Endothelial cell of umbilical vein (primary cell): ENCODE results near the gene NDUFA7. TPM values are rescaled to one million over a fixed set of nuclear protein-coding genes. Genes with fewer than 3 reads are reported as not detected.
"Not testable (repeated sequence)": the region's sequence is repeated elsewhere in the genome, so short reads cannot be mapped to it uniquely, and the experiment has no call there.

ENCODE experiments used
- BruUV-seq: library from RNA; stranded (reverse); fragments of 400-500 nt; replicated peaks from 2 replicates; lab custom pipeline; 2021; lab: Mats Ljungman, UMichigan
- CTCF ChIA-PET: fragments of 300-600, 350-600 bp; sonication (Branson Sonifier 250); formaldehyde crosslinking; loops from one replicate; lab custom pipeline; 2021; ENCODE audit warnings: antibody characterized with exemption, inconsistent platforms; lab: Charles Lee
- POLR2A ChIA-PET: fragments of 300-600, 350-600 bp; sonication (Branson Sonifier 250); formaldehyde crosslinking; loops from one replicate; lab custom pipeline; 2021; ENCODE audit warnings: antibody characterized with exemption, inconsistent platforms; lab: Charles Lee
- DNase-seq: peaks from one replicate; pipeline ENCODE4 v3.0.0-alpha.2; 2011; ENCODE audit warnings: low read depth, low spot score
- FAIRE-seq: peaks from 2 replicates; lab custom pipeline; 2011; peaks lifted over from hg19 to GRCh38; lab: Jason Lieb, UNC
- H2AFZ ChIP-seq: 2 replicates; pipeline ENCODE4 v1.6.0; 2012; ENCODE audit warnings: low read depth, low read length, control low read depth, inconsistent platforms
- H3K27ac ChIP-seq: 2 replicates; pipeline ENCODE4 v1.5.1; 2011; ENCODE audit warnings: low read depth, mild to moderate bottlenecking, control low read depth, low read length, moderate library complexity; ENCODE audit not compliant: insufficient read depth
- H3K27me3 ChIP-seq, 2 experiments: 2 replicates each; pipeline versions ENCODE4 v1.6.0 to v1.6.1; 2011; ENCODE audit warnings: low read length in 2 of 2, mixed read lengths in 1 of 2; ENCODE audit not compliant: control insufficient read depth in 2 of 2, insufficient read depth in 2 of 2
- H3K36me3 ChIP-seq, 2 experiments: 2 replicates in 1 of 2; 3 replicates in 1 of 2; pipeline ENCODE4 v1.5.1; 2011; ENCODE audit warnings: low read length in 2 of 2, mild to moderate bottlenecking in 1 of 2, moderate library complexity in 1 of 2; ENCODE audit not compliant: control insufficient read depth in 2 of 2, insufficient read depth in 2 of 2; ENCODE audit errors: extremely low read depth in 1 of 2
- H3K4me1 ChIP-seq: 3 replicates; pipeline ENCODE4 v1.5.1; 2011; ENCODE audit warnings: mild to moderate bottlenecking, low read length; ENCODE audit not compliant: control insufficient read depth, insufficient read depth; ENCODE audit errors: extremely low read depth
- H3K4me2 ChIP-seq: 2 replicates; pipeline ENCODE4 v1.6.1; 2011; ENCODE audit warnings: low read length, control low read depth, mixed read lengths; ENCODE audit not compliant: insufficient read depth
- H3K4me3 ChIP-seq, 3 experiments: fragments of 200-600 bp in 1 of 3; sonication (generic), shearing (Covaris generic) in 1 of 3; replicated peaks in 1 of 3; 2 replicates each; pipeline ENCODE4 v1.5.1; 2011 to 2016; ENCODE audit warnings: control low read depth in 3 of 3, low read length in 3 of 3, mild to moderate bottlenecking in 2 of 3, inconsistent platforms in 1 of 3, low read depth in 1 of 3, moderate library complexity in 1 of 3; ENCODE audit not compliant: insufficient read depth in 1 of 3
- H3K79me2 ChIP-seq: 2 replicates; pipeline ENCODE4 v1.6.0; 2012; ENCODE audit warnings: low read length, inconsistent platforms; ENCODE audit not compliant: control insufficient read depth, insufficient read depth
- H3K9ac ChIP-seq: replicated peaks from 2 replicates; pipeline ENCODE3; 2011; ENCODE audit warnings: low read length, control low read depth; ENCODE audit not compliant: insufficient read depth; ENCODE audit errors: extremely low read depth
- H3K9me1 ChIP-seq: replicated peaks from 3 replicates; pipeline ENCODE4 v1.6.0; 2011; ENCODE audit warnings: mild to moderate bottlenecking, low read length; ENCODE audit not compliant: control insufficient read depth, insufficient read depth; ENCODE audit errors: extremely low read depth
- H3K9me3 ChIP-seq: replicated peaks from 2 replicates; pipeline ENCODE4 v1.5.1; 2012; ENCODE audit warnings: low read length, inconsistent platforms; ENCODE audit not compliant: control insufficient read depth, insufficient read depth
- H4K20me1 ChIP-seq: replicated peaks from 2 replicates; pipeline ENCODE3; 2011; ENCODE audit warnings: mild to moderate bottlenecking, low read length; ENCODE audit not compliant: control insufficient read depth, insufficient read depth; ENCODE audit errors: extremely low read depth
- CTCF ChIP-seq, 2 donors: IDR thresholded peaks; 1 replicate in 1 of 2; 2 replicates in 1 of 2; pipeline ENCODE4 v1.5.1; 2011; ENCODE audit warnings: low read length in 2 of 2, mild to moderate bottlenecking in 2 of 2, moderate library complexity in 2 of 2, control low read depth in 1 of 2, inconsistent platforms in 1 of 2, low read depth in 1 of 2; ENCODE audit not compliant: insufficient read depth in 1 of 2; ENCODE audit errors: extremely low read depth in 1 of 2
- EZH2 ChIP-seq: IDR thresholded peaks from 2 replicates; pipeline ENCODE4 v1.6.1; 2012; ENCODE audit warnings: borderline replicate concordance, low read depth, mild to moderate bottlenecking, moderate library complexity, low read length, inconsistent platforms; ENCODE audit not compliant: severe bottlenecking
- FOS ChIP-seq: IDR thresholded peaks from 2 replicates; pipeline ENCODE4 v1.6.1; 2011; ENCODE audit warnings: mild to moderate bottlenecking, low read length, moderate library complexity, borderline replicate concordance; ENCODE audit not compliant: insufficient read depth
- GATA2 ChIP-seq: IDR thresholded peaks from 2 replicates; pipeline ENCODE4 v1.7.0; 2011; ENCODE audit warnings: low read depth, mild to moderate bottlenecking, moderate library complexity, mixed read lengths, low read length; ENCODE audit not compliant: insufficient read length, insufficient read depth
- JUN ChIP-seq: IDR thresholded peaks from 2 replicates; pipeline ENCODE4 v1.6.1; 2011; ENCODE audit warnings: borderline replicate concordance, low read depth; ENCODE audit not compliant: insufficient read length, insufficient read depth
- MAX ChIP-seq: IDR thresholded peaks from 2 replicates; pipeline ENCODE4 v1.6.1; 2011; ENCODE audit not compliant: insufficient read depth, insufficient read length
- MYC ChIP-seq: IDR thresholded peaks from one replicate; pipeline ENCODE4 v1.6.1; 2011; ENCODE audit warnings: mild to moderate bottlenecking, low read depth, low read length
- POLR2A ChIP-seq: IDR thresholded peaks from 2 replicates; pipeline ENCODE4 v1.6.1; 2012; ENCODE audit warnings: low read depth, mild to moderate bottlenecking, control low read depth, low read length
- POLR2AphosphoS5 ChIP-seq: IDR thresholded peaks from 2 replicates; pipeline ENCODE4 v1.6.1; 2012; ENCODE audit warnings: low read depth, mild to moderate bottlenecking, control low read depth, low read length, moderate library complexity; ENCODE audit not compliant: insufficient read depth
- dilution Hi-C: fragments of 300-500 bp; cut with MboI; formaldehyde crosslinking; loops from one replicate; pipeline ENCODE4 v1.15.0; 2019; ENCODE audit warnings: low sequenced_read_pairs; ENCODE audit not compliant: extremely low pct_ligation_motif_present
- intact Hi-C: fragments of 100-400 bp; cut with micrococcal nuclease; formaldehyde crosslinking; loops from one replicate; pipeline ENCODE4 v1.10.0; 2022
- polyA plus RNA-seq, 4 experiments: library from polyadenylated mRNA; depleted of rRNA in 3 of 4; stranded (reverse) in 3 of 4; unstranded in 1 of 4; fragments of >200 nt; gene quantifications; 2 replicates each; pipeline versions ENCODE4 v1.2.1 to v1.2.3, GENCODE V29; 2011 to 2012; ENCODE audit warnings: missing spikeins in 1 of 4
- total RNA-seq: library from RNA; stranded (reverse); gene quantifications from 2 replicates; pipeline ENCODE4 v1.2.3, GENCODE V29; 2021

Gene NDUFA7
- total and polyA plus RNA-seq, 2 donors (not counting 3 experiments of a cell fraction or from before 2014, with no cell fraction given): 60.2 to 169 TPM

- Histone ChIP-seq H3K4me1 (no peaks in the 10 kb centered on the region), H4K20me1 (no peaks in the 10 kb centered on the region), H3K36me3 (no peaks in the 10 kb centered on the region), H2AFZ (no peak overlapping the region), H3K9me1 (no peaks in the 10 kb centered on the region), H3K9ac (no peak overlapping the region), H3K4me3 (no peak overlapping the region), H3K27me3 (peaks cover 0 to 2% of the 10 kb centered on the region in 2 experiments), H3K9me3 (no peaks in the 10 kb centered on the region), H3K79me2 (no peaks in the 10 kb centered on the region), H3K27ac (no peak overlapping the region), H3K4me2 (no peak overlapping the region)
- BruUV-seq: no TSS peak
- dilution Hi-C loops: no loop called here
- POLR2A ChIA-PET: no interaction called here
- FAIRE-seq (no peak), DNase-seq (no peak)
- intact Hi-C loops: loop anchor here (10.0 kb wide), 1 partner anchor 49 kb away; no protein-coding TSS in a partner anchor
- TF ChIP-seq FOS (no peak), POLR2A (no peak), EZH2 (no peak), MAX (no peak), JUN (no peak), MYC (no peak), POLR2AphosphoS5 (no peak), CTCF (IDR thresholded peaks at IDR 0.05; ENCODE audit: extremely low read depth in 1 of 2, insufficient read depth in 1 of 2, low read depth in 1 of 2, low read length in 2 of 2) (no peak), GATA2 (no peak)
- CTCF ChIA-PET: no interaction called here
Measured at GRCh38 chr19:8265872-8266271, 55.3 kb downstream of the NDUFA7 start.

GRCh38 chr19:8264248-8264647, 56.9 kb downstream of the NDUFA7 start:
- H3K9ac ChIP-seq, H3K4me3 ChIP-seq, H2AFZ ChIP-seq, dilution Hi-C loops, CTCF ChIA-PET, DNase-seq, H3K27ac ChIP-seq, POLR2A ChIA-PET, H3K79me2 ChIP-seq, H3K4me1 ChIP-seq, H3K36me3 ChIP-seq, H3K27me3 ChIP-seq, H4K20me1 ChIP-seq, H3K4me2 ChIP-seq, FAIRE-seq, H3K9me1 ChIP-seq, H3K9me3 ChIP-seq, BruUV-seq: not testable (repeated sequence)
- intact Hi-C loops: loop anchor here (10.0 kb wide), 1 partner anchor 51 kb away; no protein-coding TSS in a partner anchor
